Activated effector memory CD4-positive, alpha-beta T cell treated with anti-CD3 and anti-CD28 coated beads, Interleukin-2, amount 50 U/mL, for 16 hours (primary cell): ENCODE results near the gene PRF1.
"Not testable (repeated sequence)": the region's sequence is repeated elsewhere in the genome, so short reads cannot be mapped to it uniquely, and the experiment has no call there.

Experiments used
- DNase-seq: peaks from one replicate; pipeline ENCODE4 v3.0.0-alpha.2; 2020

The PRF1 gene

DNA sequence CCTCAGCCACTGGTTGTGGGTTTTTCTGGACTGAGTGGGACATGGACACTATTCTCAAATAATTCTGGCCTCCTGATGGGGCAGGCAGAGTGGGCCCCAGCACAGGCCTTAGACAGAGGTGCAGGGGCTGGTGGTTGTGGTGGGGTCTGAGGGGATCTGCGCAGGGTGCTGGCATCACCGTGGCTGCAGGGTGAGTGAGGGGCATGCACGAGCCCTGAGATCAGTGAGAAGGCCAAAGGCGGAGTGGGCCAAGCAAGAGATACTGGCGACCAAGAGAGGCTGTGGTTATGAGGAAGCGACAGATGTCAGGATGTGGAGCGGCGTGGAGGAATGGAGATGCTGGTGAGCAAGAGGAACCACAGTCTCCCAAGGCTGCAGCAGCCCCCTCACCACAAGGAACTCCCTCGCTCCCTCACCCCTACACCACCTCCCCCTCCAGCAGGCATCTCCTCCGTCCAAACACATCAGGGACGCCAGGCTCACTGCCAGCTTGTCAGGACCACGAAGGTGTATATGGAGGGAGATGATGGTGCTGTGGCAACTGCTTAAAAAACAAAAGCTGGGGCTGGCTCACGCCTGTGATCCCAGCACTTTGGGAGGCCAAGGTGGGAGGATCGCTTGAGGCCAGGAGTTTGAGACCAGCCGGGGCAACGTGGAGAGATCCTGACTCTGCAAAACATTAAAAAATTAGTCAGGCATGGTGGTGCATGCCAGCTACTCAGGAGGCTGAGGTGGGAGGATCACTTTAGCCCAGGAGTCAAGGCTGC is 9.6 kb downstream of the PRF1 start:
- DNase-seq = no peak

DNA sequence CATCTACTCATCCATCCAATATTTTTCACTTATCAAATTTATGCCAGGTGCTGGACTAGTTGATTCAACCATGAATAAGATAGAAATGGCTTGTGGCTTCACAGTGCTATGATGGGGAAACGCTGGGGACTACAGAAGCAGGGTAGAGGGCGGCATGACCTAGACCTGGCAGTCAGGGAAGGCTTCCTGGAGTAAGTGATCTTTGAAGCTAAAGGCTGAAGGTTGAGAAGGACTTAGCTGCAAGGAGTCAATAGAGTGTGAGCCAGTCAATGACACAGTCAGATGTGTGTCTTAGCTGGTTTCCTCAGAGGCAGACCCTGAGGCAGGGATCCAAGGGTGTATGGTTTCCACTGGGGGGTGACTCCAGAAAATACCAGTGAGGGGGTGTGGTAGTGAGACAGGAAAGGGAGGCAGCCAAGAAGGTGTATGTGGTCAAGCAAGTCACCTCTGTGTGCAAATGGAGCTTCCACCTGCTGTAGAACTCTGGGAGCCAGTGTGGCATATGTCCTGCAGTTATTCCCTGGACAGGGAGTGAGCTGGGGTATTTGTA is 10.3 kb downstream of the PRF1 start:
- DNase-seq = no peak

DNA sequence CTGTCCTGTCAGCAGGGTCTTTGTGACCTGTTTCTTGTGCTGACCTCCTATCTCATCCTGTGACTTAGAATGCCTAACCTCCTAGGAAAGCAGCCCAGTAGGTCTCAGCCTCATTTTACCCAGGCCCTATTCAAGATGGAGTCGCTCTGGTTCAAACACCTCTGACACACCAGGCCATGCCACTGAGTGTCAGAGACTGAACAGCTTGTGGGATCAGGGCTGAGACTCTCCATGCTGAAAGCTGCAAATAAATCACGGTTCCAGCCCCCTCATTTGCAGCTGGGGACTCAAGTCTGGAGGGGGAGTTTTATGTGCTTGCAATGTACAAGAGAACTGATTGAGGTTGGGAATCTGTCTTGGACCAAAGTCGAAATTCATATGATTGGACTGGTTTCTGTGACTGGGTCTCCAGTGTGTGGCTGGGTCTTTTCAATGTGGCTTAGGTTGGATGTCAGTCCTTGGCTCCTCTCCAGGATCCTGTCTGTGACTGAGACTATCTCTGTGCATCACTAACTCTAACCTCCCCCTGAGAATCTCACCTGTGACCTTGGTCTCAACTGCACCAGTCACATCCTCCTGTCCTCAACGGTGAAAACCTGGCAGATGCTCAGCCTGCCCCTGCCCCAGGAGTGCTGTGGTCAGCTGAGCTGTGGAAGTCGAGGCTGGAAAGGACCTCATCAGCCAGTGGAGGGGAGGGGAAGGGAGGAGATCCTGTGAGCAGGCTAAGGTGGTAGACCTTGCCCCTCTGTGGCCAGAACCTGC is 11.7 kb downstream of the PRF1 start:
- no peak for DNase-seq

DNA sequence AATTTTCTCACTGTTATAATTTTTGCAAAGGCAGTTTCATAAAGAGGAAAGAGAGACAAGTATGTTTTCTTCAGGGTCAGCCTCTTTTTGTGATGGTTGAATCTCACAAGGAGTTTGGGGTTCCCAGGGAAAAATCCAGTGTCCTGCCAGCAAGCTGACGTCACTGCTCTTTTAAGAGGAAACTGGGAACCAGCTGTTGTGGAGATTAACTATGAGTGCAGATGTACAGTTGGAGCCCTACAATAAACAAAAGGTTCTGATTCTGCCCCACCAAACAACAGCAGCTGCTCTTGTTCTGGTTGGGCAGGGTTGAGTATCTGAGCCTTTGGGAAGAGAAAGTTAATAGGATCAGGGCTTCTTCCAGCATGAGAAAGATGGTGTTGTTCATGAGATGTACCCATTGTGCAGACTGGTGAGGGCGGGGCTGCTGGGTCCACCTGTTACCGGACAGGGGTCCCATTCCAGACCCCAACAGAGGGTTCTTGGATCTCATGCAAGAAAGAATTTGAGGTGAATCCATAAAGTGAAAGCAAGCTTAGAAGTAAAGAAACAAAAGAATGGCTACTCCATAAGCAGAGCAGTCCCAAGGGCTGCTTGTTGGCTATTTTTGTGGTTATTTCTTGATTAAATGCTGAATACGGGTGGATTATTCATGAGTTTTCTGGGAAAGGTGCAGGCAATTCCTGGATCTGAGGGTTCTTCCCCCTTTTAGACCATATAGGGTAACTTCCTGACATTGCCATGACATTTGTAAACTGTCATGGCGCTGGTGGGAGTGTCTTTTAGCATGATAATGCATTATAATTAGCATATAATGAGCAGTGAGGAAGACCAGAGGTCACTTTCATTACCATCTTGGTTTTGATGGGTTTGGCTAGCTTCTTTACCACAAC is 12.5 kb downstream of the PRF1 start:
- DNase-seq = no peak

DNA sequence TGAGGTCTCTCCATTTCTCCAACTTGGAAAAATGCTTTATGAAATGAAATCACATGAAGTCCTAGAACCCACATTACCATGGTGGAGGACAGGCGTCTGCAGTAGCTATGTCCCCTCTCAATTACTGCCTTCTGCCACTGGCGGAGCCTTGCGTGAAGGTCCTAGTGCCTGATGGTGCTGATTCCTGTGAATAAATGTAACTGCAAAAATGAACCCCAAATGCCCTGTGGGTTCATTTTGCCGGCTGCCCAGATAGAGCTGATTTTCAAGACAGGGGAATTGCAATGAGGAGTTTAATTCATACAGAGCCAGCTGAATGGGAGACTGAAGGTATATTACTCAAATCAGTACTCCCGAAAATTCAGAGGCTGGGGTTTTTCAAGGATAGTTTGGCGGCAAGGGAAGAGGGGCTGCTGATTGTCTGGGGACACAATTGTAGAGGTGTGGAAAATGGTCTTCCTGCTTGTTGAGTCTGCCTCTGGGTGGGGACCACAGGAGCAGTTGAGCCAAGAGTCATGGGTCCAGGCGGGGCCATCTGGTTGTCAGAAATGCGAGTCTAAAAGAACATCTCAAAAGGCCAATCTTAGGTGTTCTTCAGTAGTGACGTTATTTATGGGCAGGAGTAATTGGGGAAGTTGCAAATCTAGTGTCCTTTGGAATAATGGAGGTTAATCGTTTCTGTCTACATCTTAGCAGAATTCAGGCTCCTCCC is 13.5 kb downstream of the PRF1 start:
- DNase-seq = peak; percentile 47

DNA sequence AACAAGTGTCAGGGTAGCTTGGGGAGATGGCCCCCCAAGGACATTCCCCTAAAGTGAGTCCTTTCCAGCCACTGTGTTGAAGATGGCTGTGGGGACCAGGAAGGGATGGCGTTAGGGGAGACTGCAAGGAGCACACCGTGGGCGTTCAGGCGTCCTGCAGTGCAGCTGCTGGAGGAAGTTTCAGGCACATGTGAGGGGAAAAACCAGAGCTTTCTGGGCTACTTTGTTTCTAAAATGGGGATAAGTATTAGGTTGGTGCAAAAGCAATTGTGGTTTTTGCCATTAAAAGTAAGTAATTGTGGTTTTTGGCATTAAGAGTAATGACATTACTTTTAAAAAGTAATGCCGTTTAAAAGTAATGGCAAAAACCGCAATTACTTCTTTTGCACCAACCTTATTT is 14.3 kb downstream of the PRF1 start:
- peak; percentile 46 for DNase-seq

DNA sequence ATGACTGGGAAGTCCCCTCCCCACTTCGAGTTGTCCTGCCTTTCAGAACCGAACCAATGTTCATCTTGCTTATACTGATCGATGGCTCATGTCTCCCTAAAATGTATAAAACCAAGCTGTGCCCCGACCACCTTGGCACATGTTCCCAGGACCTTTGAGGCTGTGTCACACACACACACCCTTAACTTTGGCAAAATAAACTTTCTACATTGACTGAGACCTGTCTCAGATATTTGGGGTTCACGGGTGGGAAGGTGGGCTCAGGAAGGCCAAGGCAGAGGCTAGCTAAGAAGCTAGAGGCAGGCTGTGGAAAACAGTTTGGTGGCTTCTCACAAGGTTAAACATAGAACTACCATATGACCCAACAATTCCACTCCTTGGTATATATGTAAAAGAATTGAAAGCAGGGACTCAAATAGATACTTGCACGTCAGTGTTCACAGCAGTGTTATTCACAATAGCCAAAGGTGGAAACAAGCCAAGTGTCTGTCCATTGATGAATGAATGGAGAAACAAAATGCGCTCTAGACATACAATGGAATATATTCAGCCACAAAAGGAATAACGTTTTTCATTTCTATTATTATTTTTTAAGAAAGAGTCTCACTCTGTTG is 15.4 kb downstream of the PRF1 start:
- DNase-seq = peak; percentile 24

DNA sequence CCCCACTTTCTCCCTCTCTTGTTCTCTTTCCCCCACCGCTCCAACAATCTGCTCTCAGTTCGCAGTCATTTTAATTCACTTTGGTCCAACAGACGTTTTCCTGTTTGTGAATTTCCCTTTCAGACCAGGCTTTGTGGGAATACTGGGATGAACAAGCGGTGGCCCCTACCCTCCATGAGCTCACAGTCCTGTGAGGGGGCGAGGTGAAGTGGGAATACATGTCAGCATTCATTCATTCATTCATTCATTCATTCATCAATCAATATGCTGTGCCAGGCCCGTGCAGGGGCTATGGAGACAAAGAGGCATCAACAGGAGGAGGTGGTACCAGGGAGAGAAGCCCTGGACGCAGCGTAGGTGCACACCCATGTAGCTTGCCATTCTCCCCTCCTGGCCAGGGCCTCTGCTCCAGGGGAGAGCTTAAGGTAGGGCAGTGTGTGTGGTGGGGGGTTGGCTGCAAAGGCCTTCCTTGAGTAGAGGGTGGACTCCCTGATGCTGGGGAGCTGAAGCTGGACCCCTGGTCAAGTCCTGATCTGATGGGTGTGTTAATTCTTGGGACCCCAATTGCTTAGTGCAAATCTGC is 16.1 kb downstream of the PRF1 start:
- peak; percentile 45 for DNase-seq

- DNase-seq = peak; percentile 39
Measured at GRCh38 chr10:70585578-70586169, 16.9 kb downstream of the PRF1 start.

DNA sequence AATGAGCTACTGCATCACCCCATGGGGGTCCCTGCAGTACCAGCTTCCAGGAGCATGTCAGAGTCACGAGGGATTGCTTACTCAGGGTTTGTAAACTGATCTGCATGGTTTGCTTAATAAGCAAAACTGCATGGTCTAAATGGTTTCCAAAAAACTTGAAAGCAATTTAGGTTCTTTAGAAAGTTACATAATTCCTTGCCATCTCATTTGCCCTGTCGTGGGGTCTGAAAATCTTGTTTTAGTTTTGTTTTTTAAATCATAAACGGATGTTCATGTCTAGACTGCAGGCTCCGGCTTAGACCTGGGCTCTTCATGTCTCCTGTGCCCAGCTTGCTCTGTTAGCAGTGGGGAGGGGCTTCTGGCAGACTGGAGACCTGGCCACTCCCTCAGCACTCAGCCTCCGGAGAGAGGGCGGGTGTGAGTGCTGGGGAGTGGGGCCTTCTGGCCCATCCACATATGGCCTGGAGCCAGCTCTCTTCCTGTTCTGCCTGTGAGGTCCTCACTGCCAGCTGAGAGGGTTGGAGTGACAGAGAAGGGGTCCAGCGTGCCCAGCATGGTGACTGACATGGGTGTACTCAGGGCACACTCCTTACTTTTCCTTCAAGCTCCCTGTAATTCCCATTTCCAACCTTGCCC is 17.5 kb downstream of the PRF1 start:
- peak; percentile 46 for DNase-seq

- DNase-seq = no peak
Measured at GRCh38 chr10:70584366-70584765, 18.2 kb downstream of the PRF1 start.

DNA sequence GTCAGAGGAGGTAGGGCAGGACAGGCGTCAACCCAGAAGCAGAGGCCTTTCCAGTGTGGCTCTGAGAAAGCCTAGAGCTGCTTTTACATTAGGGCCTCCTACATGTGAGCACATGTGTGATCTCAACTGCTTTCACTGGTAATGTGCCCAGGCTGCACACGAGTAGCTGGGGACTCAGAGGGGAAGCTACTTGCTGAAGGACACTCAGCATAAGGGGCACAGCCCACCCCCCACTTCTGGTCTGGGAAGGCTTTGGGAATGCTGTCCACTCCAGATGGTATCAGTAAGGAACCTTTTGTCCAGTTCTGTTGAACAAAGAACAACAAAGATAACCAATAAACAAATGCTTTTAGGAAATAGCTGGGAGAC is 18.9 kb downstream of the PRF1 start:
- DNase-seq = no peak

DNA sequence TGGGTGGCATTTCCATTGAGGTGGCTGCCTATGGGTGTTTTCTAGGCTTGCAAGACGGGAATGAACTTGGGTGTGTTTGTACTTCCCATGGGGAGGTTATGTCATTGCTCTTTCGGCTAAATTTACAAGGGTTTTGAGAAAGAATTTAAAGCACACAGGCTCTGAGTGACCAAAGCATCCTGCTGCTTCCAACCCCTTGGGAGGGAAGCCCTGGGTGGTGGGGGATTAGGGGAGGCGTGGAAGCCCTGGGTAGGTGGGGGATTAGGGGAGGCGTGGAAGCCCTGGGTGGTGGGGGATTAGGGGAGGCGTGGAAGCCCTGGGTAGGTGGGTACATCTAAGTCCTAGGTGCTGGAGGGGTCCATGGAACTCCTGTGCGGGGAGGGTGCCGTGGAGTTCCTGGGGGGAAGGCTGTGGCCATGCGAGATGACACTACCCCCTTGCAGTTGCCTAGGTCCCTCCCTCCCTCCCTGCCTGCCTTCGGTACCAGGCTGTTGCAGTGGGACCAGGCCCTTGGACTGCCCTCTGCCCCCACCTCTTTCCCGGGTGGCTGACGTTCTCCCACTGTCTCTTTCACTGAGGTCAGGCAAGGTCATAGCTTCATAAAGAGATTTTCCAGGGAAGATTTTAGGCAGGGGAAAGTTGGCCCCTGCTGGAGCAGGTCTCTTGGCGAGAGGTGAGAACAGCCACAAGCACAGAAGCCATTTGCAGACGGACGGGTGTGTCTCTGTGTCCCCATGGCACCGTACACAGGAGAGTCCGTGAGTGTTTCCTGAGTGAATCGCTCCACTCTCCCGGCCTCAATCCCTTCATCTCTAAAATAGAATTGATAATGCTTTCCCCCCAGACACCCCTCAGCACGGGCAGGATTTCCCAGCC is 19.5 kb downstream of the PRF1 start:
- DNase-seq = peak; percentile 50

DNA sequence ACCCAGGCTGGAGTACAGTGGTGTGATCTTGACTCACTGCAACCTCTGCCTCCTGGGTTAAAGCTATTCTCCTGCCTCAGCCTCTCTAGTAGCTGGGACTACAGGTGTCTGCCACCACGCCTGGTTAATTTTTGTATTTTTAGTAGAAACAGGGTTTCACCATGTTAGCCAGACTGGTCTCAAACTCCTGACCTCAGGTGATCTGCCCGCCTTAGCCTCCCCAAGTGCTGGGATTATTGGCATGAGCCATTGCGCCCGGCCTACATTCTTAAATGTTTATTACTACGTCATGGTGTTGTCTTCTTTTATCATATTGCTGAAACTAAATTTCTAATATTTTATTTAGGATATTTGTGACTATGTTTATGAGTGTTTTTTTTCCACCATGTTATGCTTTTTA is 21.4 kb downstream of the PRF1 start:
- DNase-seq = not testable (repeated sequence)

GRCh38 chr10:70579234-70580002 is 23.1 kb downstream of the PRF1 start:
- DNase-seq = no peak

- peak; percentile 80 for DNase-seq
Measured at GRCh38 chr10:70578371-70578947, 24.1 kb downstream of the PRF1 start.

- DNase-seq = no peak
Measured at GRCh38 chr10:70576803-70577517, 25.6 kb downstream of the PRF1 start.
